ENCODE results near the gene LAPTM4A.
A peak's percentile ranks its signal among the peaks of the same experiment; 100 is the strongest.
"Not testable (repeated sequence)": the region's sequence is repeated elsewhere in the genome, so short reads cannot be mapped to it uniquely, and the experiment has no call there.

The LAPTM4A gene

DNA sequence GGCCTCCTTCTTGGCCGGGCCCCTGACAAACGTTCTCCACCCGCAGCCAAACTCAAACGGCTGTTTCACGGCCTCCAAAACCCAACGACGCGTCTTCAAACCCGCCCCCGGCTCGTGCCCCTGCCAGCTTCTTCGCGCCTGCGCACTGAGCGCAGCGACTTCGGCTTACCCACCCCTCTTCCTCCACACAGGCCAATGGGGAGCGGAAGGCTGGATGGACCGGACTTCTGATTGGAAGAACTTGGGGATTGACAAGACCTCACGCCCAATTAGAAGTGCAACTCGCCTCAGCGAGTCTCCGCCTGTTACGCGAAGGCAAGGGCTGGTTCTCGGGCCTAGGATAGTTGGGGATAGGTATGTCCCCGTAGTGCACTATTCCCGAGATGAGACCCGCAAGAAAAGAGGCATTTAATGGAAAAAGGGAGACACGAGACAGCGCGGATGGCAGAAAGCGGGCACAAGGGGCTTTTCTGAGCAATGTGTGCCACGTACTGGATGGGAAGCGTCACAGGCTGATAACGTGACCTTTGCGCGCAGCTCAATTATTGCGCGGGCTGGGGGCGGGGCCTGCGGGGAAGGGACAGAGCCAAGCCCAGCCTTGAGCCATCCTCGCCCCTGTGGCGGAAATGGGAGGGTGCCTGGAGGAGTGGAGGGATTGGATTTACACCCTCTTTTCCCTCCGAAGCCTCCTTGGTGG lies at the start of gene LAPTM4A:
Gene LAPTM4A (minus strand): TSS at position 97 of the 697 bp plus-strand sequence. CDS start 108 bp downstream, outside the sequence.
- DNase-seq (ENCODE audit: low read depth in 2 of 2) = peak; percentile 93

DNA sequence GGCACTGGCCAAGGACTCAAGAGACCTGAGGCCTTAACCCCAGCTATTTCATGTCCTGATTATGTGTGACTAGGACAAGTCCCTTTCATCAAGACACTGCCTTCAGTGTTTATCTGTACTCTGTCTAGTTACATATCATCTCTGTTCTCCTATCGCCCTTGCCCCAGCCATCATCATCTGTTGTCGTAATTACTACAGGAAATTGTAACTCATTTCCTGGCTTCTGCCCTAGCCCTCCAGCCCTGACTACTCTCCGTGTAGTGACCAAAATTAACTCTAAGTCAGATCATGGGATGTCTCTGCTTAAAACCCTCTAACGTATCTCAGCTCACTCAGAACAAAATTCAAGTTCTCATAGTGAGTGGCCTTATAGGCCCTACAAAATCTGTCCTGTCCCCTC lies 49.3 kb upstream of the LAPTM4A start:
- no peak for DNase-seq (ENCODE audit: low read depth in 2 of 2)

DNA sequence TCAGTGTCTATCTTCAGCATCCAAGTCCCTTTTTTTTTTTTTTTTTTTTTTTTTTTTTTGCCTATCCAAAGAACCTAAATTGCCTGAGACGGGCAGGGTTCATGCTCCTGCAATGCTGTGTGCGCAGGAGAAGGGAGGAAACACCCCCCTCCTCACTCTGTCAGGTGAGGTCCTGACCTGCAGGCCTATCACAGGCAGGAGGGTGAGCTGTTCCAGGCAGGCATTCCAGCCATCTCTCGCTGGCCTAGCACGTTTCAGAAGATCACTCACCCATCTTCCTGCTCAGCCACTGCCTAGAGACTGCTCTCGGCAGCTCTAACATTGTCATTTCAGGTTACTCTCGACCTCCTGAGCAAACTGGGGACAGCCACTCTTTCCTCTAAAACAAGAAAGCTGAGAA lies 48.4 kb upstream of the LAPTM4A start:
- no peak for DNase-seq (ENCODE audit: low read depth in 2 of 2)

DNA sequence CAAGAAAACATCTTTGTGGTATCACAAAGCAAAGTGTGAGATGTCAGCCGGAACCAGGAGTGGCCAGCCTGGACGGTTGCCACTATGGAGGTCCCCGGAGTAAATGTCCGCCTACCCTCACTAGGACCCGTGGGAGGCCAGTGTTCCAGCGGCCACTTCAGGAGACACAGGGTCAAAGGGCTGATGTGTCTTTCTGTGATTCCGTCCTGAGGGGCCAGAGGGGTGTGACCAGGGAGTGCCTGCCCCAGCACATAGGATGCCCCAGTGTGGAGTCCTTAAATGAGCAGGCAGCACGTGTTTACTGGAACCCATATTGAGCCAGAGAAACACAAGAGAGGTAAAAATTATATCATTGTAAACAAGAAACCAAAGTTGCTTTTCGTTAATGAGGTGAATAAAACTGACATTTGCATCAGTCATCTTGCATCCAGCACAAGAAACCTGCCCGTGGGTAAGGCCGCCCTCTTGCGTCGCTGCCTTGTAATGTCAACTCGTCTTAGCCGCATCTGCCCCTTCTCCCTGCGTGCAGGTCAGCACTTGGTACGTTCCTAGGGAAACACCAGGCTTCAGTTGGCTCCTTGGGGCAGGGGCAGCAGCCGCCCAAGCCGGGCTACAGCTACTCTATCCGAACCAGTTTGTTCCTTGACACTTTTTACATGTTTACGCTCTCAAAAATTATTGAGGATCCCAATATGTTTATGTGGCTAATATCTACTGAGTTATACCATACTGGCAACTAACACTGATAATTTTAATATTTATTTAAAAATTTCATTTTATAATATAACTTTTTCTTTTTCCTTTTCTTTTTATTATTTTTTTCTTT lies 46.7 kb upstream of the LAPTM4A start:
- DNase-seq (ENCODE audit: low read depth in 2 of 2) = peak; percentile 56 to 65

DNA sequence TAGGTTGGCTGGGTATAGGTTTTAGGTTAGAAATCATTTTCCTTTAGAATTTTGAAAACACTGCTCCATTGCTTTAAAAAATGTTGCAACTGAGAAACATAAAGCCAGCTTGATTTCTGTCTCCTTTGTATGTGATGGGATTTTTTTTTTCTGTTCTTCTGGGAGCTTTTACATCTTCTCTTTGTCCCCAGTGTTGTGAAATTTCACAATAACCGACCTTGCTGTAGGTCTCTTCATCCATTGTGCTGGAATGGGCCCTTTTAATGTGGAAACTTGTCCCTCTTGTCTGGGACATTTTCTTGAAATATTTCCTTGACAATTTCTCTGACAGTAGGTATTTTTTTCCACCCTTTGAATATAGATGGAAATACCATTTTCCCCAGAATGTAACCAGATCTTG lies 44.0 kb upstream of the LAPTM4A start:
- DNase-seq (ENCODE audit: low read depth in 2 of 2) = no peak

DNA sequence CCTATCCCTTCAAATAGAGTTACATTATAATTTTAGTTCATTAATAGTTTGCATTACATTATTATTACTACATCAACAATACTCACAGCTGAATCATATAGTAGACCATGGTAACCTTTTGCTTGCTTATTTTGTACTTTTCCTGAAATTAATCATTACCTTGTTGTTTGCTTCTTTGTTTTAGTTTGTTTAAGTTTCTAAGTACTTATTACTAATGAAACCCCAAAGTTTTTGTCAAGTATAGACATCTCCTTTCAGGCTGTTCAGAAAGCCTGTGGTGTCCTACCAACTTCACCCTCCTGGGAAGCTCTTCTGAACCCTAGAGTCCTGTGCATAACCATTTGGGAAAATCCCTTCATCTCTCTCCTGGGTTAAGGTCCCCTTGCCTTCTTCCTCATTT lies 43.5 kb upstream of the LAPTM4A start:
- no peak for DNase-seq (ENCODE audit: low read depth in 2 of 2)

DNA sequence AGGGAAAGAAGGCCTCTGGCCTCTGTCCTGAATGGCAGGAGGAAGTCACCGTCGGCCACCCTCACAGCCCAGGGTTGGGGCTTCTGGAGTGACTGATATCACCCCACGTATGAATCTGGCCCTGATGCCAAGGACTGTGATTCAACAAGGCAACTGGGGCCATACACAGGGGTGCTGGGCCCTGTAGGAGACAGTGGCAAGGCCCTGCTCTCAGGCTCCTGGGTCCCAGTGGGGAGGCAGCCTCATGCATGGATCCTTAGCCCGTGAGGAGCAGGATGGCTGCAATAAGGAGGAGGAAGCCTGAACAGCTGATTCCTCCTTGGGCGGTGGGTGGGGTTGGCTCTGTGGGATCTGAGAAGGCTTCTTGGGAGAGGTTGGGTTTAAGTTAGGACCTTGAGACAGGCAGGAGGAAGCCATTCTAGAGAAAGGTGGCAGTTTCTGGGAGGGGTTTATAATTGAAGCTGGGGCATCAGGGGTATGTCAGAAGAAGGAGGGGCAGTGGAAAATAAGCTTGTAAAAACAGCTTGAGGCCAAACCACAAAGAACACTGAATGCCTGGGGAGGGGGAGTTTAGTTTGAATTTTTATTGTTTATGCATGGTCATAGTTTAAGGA lies 42.8 kb upstream of the LAPTM4A start:
- DNase-seq (ENCODE audit: low read depth in 2 of 2) = no peak

DNA sequence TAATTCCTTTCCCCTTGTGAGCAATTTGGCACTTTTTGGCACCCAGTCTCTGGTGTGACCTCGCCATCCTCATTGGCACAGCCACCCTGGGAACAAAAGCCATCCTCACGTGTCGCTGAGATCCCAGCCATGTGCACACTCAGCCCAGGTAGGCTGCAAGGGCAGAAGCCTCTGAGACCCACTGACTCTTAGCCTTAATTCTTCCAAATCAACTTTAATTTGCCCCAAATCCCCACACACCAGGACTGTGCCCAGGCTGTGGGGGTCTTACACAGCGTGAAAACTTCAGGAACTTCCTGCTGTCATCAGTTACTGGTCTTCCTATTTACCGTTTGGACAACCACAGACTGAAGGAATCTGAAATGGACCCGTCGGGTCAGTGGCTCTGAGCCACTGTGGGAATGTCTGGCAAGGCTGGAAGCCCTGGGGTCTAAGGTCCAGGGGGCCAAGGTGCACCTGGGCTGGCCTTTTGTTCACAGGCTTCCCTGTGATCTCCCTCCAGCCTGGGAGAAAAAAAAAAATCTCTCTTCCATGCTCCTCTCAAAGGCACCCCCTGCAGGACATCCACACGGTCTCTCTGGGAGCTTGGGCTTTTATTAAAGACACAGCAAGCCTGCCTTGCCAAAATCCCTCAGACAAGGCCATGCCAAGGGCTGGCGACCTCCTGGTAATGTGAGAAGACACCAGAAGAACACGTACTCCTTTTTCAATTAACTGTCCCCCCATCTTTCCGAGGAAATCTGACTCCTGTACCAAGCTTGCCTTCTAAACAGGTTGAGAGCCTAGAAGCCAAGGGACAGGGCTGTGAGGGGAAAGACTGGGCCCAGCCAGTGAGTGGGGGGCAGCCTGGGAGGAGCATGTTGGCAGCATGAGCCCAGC lies 42.1 kb upstream of the LAPTM4A start:
- DNase-seq (ENCODE audit: low read depth in 2 of 2) = no peak

DNA sequence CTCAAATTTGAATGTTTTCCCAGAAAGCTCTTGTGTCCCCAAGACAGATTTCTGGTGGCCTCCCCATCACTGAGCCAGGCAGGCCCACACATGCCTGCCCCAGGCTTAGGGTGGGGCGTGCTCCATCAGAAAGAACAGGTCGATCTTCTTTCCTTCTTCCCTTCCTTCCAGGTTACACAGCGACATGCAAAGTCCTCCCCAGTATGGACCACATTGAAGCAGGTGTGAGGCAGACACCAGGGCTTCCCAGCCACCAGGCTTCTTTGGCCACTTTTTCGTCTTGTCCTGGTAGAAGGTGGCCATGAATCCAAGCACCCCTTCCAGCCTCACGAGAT lies 41.4 kb upstream of the LAPTM4A start:
- DNase-seq (ENCODE audit: low read depth in 2 of 2) = no peak

DNA sequence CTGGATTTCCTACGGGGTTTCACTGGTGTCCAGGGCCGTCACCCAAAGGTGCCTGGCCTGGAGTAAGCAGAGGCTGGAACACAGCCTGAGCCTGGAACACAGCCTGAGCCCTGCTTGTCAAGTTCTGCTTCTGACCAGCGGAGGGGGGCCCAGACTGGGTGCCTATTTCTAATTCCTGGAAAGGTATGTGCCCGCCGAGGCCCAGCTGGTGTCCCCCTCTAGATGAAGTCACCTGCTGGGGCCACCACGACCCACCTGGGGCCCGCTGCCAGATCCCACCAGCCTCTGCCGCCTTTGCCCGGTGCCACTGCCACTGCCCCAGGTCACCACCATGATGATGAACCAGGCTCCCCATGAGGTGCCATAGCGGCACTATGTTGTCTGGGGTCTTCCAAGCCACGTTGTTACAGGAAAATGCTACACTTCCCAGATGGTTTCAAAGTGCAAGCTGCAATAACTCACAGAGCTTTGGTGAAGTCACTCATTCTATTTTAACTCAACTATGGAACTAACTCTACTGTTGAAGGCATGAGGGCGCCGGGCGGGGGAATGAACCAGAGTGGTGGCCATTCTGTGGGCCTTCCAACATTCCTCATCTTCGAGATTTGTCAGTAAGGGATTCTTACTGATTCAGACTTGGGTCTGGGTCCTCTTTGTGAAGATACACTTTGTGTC lies 40.9 kb upstream of the LAPTM4A start:
- DNase-seq (ENCODE audit: low read depth in 2 of 2) = no peak

DNA sequence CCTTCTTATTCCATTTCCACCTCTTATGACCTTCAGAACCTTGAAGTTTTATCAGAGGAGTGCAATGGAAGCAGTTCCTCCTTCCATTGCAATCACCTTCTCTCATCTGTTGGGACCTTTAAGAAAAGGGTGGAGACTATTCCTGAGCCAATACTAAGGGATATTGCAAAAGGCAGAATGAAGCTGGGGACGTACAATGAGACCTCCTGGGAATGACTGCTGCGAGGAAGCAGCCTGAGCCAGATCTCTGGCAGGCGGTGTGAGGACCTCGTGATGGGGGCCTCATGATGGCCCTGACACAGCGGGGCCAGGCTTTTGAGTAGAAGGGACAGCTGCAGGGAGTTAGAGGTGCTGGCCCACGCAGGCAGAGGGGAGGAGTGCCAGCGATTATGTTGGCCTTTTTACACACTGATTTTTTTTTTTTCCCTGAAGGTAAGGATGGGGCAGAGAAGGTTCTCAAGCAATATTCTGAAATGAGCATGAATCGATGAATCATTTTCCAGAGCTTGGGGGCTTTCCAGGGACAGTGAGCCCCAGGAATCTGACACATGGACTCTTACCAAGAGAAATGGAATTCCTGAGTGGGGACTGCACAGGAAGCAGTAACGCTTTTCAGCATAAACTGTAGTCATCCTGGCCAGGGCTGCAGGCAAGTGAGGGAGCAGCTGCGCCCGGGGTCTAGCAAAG lies 40.0 kb upstream of the LAPTM4A start:
- no peak for DNase-seq (ENCODE audit: low read depth in 2 of 2)

DNA sequence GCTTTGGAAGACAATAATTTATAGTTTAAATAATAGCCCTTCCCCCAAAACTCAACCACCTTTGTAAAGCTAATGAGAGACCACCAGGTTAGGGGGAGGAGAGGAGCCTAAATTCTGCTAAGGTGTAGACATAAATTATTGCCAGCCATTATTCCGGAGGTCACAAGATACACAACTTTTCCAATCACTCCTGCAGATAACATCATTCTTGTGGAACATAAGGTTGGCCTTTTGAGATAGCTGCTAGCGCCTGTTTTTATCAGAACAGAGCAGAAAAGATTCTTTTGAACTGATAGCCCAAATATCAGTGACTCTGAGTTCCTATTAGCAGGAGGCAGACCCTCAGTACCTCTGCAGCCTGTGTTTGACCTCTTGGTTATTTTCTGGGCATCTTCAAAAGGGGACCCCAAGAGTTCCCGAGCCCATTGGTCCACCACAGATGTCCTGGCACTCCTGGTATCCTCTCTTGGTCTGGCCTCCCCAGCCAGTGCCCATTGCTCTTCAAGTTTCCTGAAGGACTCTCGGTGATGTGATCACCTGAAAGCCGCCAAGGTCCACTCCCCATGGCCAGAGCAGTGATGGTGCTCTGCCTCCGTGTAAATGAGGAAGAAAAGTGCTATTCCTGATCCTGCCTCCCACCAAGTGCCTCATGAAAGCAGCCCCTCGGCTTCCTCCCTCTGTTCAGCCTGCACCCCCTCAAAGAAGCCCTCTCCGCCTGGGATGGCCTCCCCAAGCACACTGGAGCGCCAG lies 38.5 kb upstream of the LAPTM4A start:
- DNase-seq (ENCODE audit: low read depth in 2 of 2) = no peak

DNA sequence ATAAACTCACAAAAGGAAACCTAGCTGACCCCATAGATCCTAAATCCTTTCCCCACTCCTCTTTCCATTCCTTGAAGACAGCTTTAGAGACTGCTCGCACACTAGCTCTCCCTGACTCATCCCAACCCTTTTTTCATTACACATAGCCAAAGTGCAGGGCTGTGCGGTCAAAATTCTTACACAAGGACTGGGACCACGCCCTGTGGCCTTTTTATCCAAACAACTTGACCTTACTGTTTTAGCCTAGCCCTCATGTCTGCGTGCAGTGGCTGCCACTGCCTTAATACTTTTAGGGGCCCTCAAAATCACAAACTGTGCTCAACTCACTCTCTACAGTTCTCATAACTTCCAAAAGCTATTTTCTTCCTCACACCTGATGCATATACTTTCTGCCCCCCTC lies 34.5 kb upstream of the LAPTM4A start:
- DNase-seq (ENCODE audit: low read depth in 2 of 2) = not testable (repeated sequence)

DNA sequence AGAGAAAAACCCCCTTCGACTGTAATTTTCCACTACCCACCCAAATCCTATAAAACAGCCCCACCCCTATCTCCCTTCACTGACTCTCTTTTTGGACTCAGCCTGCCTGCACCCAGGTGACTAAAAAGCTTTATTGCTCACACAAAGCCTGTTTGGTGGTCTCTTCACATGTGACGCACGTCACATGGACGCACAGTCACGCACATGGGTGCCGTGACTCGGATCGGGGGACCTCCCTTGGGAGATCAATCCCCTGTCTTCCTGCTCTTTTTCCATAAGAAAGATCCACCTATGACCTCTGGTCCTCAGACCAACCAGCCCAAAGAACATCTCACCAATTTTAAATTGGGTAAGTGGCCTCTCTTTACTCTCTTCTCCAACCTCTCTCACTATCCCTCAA lies 31.4 kb upstream of the LAPTM4A start:
- not testable (repeated sequence) for DNase-seq (ENCODE audit: low read depth in 2 of 2)

DNA sequence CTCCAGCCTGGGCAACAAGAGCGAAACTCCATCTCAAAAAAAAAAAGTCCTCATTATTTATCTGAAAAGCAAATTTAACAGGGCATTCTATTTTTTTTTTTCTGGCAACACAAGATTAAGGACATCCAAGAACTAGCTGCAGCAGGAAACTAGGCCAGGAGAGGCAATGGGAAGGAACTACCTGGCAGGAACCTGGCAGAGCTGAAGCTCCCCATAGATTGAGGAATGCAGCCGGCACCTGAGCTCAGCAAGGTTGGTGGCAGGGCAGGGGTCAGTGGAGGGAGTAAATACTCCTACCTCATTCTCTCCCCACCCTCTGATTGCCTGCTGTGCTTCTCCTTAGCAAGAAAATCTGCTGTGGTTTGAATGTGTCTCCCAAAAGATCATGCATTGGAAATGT lies 30.4 kb upstream of the LAPTM4A start:
- DNase-seq (ENCODE audit: low read depth in 2 of 2) = no peak

DNA sequence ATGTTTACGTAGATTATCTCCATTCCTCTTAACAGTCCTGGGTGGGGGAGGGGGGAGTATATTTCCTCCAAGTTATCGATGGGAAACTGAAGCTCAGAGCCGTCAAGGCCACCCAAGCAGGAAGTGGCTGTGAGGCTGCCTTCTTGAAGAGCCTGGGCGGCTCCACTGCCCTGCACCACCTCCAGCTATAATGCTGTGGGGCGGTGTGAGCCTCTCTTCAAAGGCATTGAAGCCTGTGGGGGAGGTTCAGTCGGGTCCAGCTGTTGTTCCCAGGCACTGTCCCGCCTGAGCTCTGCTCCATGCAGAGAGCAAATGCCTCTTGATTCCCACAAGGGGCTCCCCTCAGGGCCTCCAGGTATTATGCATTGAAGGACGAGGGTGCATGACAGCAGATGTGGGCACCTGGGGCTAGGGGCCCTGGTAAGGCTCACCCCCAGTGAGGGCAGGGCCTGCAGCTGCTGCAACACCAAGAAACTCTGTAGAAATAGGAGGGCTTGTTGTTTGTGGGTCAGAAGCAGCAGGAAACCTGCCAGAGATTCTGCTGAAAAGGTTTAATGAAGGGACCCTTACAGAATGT lies 29.5 kb upstream of the LAPTM4A start:
- no peak for DNase-seq (ENCODE audit: low read depth in 2 of 2)

DNA sequence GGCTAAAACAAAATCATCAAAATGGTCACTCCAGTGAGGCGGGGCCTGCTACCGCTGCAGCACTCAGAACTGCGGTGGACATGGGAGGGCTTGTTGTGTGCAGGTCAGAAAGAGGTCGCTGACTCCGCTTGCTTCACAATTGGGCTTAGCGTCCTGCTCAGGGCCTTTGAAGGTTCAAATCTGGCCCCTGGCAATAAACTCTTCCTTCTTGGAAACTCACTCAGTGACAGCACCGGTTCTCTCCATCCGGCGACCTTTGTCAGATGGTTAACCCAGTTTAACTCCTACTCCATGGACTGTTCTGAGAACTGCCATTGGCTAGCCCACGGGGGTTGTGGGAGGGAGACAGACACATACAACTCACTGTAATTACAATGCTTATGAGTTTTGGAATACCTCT lies 29.0 kb upstream of the LAPTM4A start:
- no peak for DNase-seq (ENCODE audit: low read depth in 2 of 2)

DNA sequence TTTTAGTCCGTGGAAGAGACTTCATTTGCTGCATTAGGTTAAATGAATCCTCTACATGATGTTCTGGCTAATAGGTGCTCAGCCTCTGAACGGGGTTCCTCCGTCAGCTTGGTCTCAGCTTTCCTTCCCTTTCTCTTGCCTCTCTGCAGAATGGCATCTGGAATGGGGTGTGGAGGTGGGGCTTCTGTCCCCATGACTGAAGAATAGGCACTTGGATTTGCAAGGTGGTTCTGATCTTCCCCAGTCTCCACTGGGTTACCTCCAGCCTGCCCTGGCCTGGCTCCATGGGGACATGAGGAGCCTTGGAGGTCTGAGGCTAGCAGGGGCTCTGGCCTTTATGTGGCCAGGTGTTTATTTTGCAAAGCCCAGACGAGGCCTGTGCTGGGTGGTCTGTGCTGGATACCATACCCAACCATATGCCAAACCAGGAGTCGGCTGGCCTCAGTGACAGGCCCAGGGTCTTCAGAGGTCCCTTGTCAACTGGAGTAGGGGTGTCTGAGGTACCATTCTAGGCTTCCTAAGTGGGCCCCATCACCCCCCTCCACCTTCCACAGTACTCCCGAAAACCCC lies 28.2 kb upstream of the LAPTM4A start:
- DNase-seq (ENCODE audit: low read depth in 2 of 2) = no peak

DNA sequence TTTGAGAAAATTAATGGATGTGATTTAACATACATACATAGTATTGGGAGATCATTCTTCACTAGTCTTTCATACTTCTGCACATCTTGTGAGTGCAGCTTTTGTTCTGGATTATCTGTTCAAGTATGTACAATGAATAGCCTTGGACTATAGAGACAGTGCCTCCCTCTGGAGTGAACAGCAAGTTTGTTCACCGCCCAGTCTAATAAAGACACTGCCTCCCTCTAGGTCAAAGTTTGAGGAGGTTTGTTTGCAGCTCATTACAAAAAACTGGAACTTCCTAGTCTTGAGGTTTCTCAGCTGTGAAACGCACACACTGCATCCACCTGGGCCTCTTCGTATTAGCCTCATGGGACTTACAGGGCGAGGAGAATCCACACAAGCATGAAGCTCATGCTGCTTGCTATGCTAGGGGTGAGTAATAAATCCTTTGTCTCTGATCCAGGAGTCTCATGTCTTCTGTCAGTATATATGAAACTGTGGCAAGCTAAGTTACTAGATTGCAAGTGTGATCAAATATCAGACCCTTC lies 26.0 kb upstream of the LAPTM4A start:
- no peak for DNase-seq (ENCODE audit: low read depth in 2 of 2)

All from activated CD4-positive, alpha-beta T cell treated with anti-CD3 and anti-CD28 coated beads for 24 hours (primary cell).